Effector memory CD8-positive, alpha-beta T cell (primary cell): ENCODE data around the gene FCGR2B.
A peak's percentile ranks its signal among the peaks of the same experiment; 100 is the strongest.

Source experiments
- ATAC-seq: fragments of 150-1000 bp; cut with Tn5 transposase; replicated peaks from 2 replicates; pipeline ENCODE4 v1.10.0; 2021; ENCODE audit warnings: mild to moderate bottlenecking, moderate library complexity
- DNase-seq, 3 experiments: peaks; one replicate each; pipeline ENCODE4 v3.0.0; 2021
- H3K27ac Mint-ChIP-seq, 2 donors: one replicate each; pipeline ENCODE4 v1.8.0; 2022; ENCODE audit warnings: mild to moderate bottlenecking in 2 of 2, mixed read lengths in 2 of 2, moderate library complexity in 2 of 2
- H3K27me3 Mint-ChIP-seq, 2 donors: one replicate each; pipeline ENCODE4 v1.8.0; 2022; ENCODE audit warnings: mixed read lengths in 2 of 2
- H3K36me3 Mint-ChIP-seq: one replicate; pipeline ENCODE4 v1.8.0; 2022; ENCODE audit warnings: mild to moderate bottlenecking, moderate library complexity, mixed read lengths; ENCODE audit not compliant: insufficient read depth
- H3K4me1 Mint-ChIP-seq, 2 donors: one replicate each; pipeline ENCODE4 v1.8.0; 2022; ENCODE audit warnings: low read depth in 2 of 2, mixed read lengths in 2 of 2
- H3K4me3 Mint-ChIP-seq, 2 donors: one replicate each; pipeline ENCODE4 v1.8.0; 2022; ENCODE audit warnings: mild to moderate bottlenecking in 2 of 2, mixed read lengths in 2 of 2, moderate library complexity in 2 of 2
- H3K9me3 Mint-ChIP-seq, 2 donors: one replicate each; pipeline ENCODE4 v1.8.0; 2022; ENCODE audit warnings: mixed read lengths in 2 of 2

Gene FCGR2B

DNA sequence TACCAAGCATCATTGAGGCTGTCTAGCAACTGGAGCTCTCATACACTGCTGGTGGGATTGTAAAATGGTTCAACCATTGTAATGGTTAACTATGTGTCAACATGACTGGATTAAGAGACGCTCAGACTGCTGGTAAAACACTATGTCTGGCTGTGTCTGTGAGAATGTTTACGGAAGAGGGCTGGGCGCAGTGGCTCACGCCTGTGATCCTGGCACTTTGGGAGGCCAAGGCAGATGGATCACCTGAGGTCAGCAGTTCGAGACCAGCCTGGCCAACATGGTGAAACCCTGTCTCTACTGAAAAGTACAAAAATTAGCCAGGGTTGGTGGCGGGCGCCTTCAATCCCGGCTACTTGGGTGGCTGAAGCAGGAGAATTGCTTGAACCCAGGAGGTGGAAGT is 39.3 kb downstream of the FCGR2B start:
- Mint-ChIP-seq H3K36me3 (no peaks in the 10 kb centered on the region), H3K27me3 (peaks cover 0 to 15% of the 10 kb centered on the region in 2 donors), H3K4me3 (no peak overlapping the region), H3K9me3 (no peaks in the 10 kb centered on the region), H3K27ac (no peak overlapping the region), H3K4me1 (no peaks in the 10 kb centered on the region)
- ATAC-seq (no peak), DNase-seq (no peak)

DNA sequence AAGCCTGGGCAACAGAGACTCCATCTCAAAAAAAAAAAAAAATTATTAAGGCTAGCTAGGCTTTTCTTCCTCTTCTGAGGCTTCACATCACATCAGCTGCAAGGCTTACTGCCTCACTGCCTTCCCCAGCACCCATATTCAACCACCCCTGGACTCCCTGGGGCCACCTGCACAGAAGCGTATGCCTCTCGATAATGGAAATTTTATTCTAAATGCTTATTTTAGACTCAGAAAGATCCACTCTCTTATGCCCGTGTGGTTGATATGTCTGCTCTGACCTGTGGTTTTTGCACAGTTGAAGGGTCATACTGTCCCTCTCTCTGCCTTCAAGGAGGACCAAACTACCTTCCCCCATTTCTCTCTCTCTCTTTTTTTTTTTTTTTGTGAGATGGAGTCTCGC is 42.6 kb downstream of the FCGR2B start:
- peak; percentile 51 for ATAC-seq

DNA sequence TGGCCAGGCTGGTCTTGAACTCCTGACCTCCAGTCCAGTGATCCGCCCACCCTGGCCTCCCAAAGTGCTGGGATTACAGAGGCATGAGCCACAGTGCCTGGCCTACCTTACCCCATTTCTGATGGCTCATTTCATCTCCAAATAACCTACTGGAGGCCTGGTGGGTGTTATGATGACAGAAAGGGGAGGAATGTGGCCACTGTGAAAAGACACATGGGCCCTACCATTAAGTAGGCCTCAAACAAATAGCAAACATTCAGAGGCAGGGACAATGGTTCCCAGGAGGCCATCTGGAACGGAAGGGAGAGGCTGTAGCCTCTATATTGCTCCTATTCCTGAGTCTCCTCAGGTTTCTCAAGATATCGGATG is 43.2 kb downstream of the FCGR2B start:
- H3K9me3 Mint-ChIP-seq = no peaks in the 10 kb centered on the region
- H3K4me3 Mint-ChIP-seq = no peak overlapping the region
- DNase-seq (no peak), ATAC-seq (no peak)
- no peak overlapping the region for H3K27ac Mint-ChIP-seq
- H3K27me3 Mint-ChIP-seq = no peaks in the 10 kb centered on the region
- H3K4me1 Mint-ChIP-seq = peaks cover 0 to 3% of the 10 kb centered on the region in 2 donors
- H3K36me3 Mint-ChIP-seq = no peaks in the 10 kb centered on the region

More for the DNA sequence above, 42.6 kb downstream of the FCGR2B start:
- Mint-ChIP-seq H3K36me3 (no peaks in the 10 kb centered on the region), H3K4me1 (peaks cover 0 to 3% of the 10 kb centered on the region in 2 donors), H3K27ac (no peak overlapping the region), H3K4me3 (no peak overlapping the region), H3K27me3 (no peaks in the 10 kb centered on the region), H3K9me3 (no peaks in the 10 kb centered on the region)
- no peak for DNase-seq

DNA sequence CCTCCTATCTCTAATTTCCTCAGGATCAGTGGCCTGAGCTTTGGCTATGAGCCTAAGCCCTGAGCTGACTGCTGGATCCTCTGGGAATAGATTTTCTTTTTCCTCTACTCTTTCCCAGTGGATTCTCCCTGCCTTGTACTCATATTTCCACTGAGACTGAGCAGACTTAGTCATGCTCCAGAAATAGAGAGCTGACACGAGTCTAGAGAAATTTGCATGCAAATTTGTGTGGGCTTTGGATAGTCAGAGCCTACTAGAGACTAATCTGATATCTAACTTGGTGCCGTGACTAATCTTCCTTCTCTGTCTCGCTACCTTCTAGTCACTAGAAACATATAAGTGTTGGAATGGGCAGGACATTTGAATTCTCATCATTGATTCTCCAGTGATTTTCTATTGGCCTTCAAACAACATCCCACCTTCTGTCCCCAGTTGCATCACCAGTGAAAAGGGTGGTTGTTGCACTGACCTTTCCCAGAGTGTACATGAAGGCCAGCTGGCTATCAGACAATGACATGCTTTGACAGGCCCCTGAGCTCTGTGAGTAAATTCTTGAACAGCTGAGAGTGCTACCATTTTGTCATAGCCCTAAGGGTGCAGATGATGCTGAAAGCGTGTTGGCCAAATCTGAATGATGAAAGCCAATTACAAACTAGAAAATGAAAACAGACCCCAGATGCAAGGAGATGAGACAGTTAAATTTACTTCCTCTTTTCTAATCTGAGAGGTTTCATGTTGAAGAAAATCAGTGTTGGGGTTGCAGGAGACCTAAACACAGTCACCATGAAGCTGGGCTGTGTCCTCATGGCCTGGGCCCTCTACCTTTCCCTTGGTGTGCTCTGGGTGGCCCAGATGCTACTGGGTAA is 43.8 kb downstream of the FCGR2B start, which contains the start of gene FCRLA:
FCRLA (plus strand) TSS at position 748 of the 866 bp plus-strand sequence; CDS start at position 784, 36 bp downstream.
- DNase-seq (no peak), ATAC-seq (no peak)
- Mint-ChIP-seq H3K4me1 (peaks cover 0 to 3% of the 10 kb centered on the region in 2 donors), H3K27me3 (no peaks in the 10 kb centered on the region), H3K27ac (no peak within 1 kb of the TSS), H3K9me3 (no peaks in the 10 kb centered on the region), H3K4me3 (no peak within 1 kb of the TSS), H3K36me3 (no peaks in the 10 kb centered on the region)

GRCh38 chr1:161707503-161707902 is 44.6 kb downstream of the FCGR2B start:
- ATAC-seq = no peak
- Mint-ChIP-seq H3K36me3 (no peaks in the 10 kb centered on the region), H3K27me3 (no peaks in the 10 kb centered on the region), H3K4me1 (peaks cover 0 to 3% of the 10 kb centered on the region in 2 donors), H3K27ac (no peak overlapping the region), H3K4me3 (no peak overlapping the region), H3K9me3 (no peaks in the 10 kb centered on the region)
- no peak for DNase-seq

DNA sequence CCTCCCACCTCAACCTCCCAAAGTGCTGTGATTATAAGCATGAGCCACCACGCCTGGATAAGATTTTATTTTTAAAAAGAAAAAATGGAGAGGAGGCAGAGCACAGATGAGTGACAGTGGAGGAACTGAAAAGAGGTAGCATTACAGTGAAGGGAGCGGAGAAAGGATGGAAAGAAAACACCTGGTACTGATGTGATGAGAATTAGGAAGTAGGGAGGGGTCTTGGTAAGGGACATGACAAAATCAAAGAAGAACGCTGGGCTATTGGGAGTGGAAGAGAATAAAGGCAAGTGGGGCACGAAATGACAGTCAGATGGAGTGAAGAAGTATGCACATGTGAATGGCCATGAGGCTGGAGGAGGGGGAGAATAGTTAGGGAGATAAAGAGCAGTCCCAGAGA is 46.4 kb downstream of the FCGR2B start:
- DNase-seq = no peak
- peaks cover 0 to 3% of the 10 kb centered on the region in 2 donors for H3K4me1 Mint-ChIP-seq
- ATAC-seq = no peak
- H3K27ac Mint-ChIP-seq = no peak overlapping the region
- H3K36me3 Mint-ChIP-seq = no peaks in the 10 kb centered on the region
- no peaks in the 10 kb centered on the region for H3K9me3 Mint-ChIP-seq
- H3K4me3 Mint-ChIP-seq = no peak overlapping the region
- no peaks in the 10 kb centered on the region for H3K27me3 Mint-ChIP-seq

GRCh38 chr1:161710560-161710959 is 47.6 kb downstream of the FCGR2B start:
- no peak overlapping the region for H3K4me3 Mint-ChIP-seq
- peaks cover 0 to 6% of the 10 kb centered on the region in 2 donors for H3K27me3 Mint-ChIP-seq
- peaks cover 0 to 3% of the 10 kb centered on the region in 2 donors for H3K4me1 Mint-ChIP-seq
- no peak overlapping the region for H3K27ac Mint-ChIP-seq
- no peaks in the 10 kb centered on the region for H3K36me3 Mint-ChIP-seq
- ATAC-seq (no peak), DNase-seq (no peak)
- H3K9me3 Mint-ChIP-seq = no peaks in the 10 kb centered on the region

DNA sequence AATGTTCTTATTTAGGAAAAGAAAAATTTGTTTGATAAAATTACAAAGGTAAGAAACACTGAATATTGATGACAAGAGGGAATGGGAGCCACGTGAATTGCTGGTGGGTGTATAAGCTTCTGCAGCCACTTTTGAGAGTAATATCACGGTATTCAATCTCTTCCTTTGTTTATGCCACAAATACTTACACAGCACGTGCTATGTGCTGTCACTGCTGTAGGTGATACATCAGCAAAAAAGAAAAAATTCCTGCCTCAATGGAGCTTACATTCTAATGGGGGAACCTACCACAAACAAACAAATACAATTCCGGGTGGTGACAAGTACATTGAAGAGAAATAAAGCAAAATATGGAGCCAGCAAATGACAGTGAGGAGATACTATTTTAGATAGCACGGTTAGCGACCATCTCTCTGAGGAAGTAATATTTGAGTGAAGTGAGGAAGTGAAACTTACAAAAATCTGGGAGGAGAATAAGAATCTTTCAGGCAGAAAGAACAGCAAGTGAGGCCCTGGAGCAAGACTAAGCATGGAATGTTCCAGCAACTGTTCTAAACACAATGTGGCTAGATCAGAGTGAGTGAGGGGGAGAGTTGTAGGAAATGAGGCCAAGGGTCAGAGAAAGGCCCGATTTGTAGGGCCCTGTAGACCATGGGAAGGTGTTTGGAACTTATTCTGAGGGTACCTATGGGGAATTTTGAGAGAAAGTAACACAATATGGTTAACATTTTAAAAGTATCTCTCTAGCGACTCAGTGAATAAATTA is 55.8 kb downstream of the FCGR2B start:
- Mint-ChIP-seq H3K27me3 (peaks cover 0 to 9% of the 10 kb centered on the region in 2 donors), H3K4me3 (no peak overlapping the region), H3K27ac (no peak overlapping the region), H3K36me3 (no peaks in the 10 kb centered on the region), H3K9me3 (no peaks in the 10 kb centered on the region), H3K4me1 (peaks cover 3 to 7% of the 10 kb centered on the region in 2 donors)
- DNase-seq = no peak
- no peak for ATAC-seq

DNA sequence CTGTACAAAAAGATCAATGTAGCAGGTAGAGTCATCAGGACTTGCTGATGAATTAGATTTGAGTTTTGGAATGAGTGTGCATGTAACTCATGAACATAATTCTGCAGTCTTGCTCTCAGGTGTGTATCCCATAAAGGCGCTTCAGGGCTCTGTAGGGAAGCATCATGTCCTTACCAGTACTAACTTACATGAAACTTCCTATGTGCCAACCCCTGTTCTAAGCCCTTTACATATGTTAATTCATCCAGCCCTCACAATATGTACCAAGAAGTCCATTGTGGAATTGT is 56.3 kb downstream of the FCGR2B start:
- Mint-ChIP-seq H3K4me1 (peaks cover 7% of the 10 kb centered on the region in 2 donors), H3K27me3 (peaks cover 0 to 9% of the 10 kb centered on the region in 2 donors), H3K4me3 (no peak overlapping the region), H3K9me3 (no peaks in the 10 kb centered on the region), H3K36me3 (no peaks in the 10 kb centered on the region), H3K27ac (no peak overlapping the region)
- ATAC-seq (no peak), DNase-seq (no peak)

GRCh38 chr1:161720422-161720821 is 57.5 kb downstream of the FCGR2B start:
- Mint-ChIP-seq H3K4me3 (no peak overlapping the region), H3K9me3 (no peaks in the 10 kb centered on the region), H3K27ac (no peak overlapping the region), H3K27me3 (peaks cover 0 to 5% of the 10 kb centered on the region in 2 donors), H3K36me3 (no peaks in the 10 kb centered on the region), H3K4me1 (peaks cover 13 to 14% of the 10 kb centered on the region in 2 donors)
- DNase-seq = no peak
- ATAC-seq = no peak

GRCh38 chr1:161720956-161721737 is 58.2 kb downstream of the FCGR2B start, which contains the start of gene FCRLB:
TSS of gene FCRLB (plus strand) at chr1:161721544. CDS start at chr1:161722673, 1,129 bp downstream.
- H3K4me3 Mint-ChIP-seq = no peak within 1 kb of the TSS
- no peaks in the 10 kb centered on the region for H3K27me3 Mint-ChIP-seq
- H3K9me3 Mint-ChIP-seq = no peaks in the 10 kb centered on the region
- no peak for DNase-seq
- H3K4me1 Mint-ChIP-seq = peaks cover 20 to 22% of the 10 kb centered on the region in 2 donors
- H3K36me3 Mint-ChIP-seq = peaks cover 3% of the 10 kb centered on the region
- H3K27ac Mint-ChIP-seq = no peak within 1 kb of the TSS
- ATAC-seq = no peak

- peaks cover 21 to 23% of the 10 kb centered on the region in 2 donors for H3K4me1 Mint-ChIP-seq
- H3K27me3 Mint-ChIP-seq = no peaks in the 10 kb centered on the region
- H3K4me3 Mint-ChIP-seq = no peak overlapping the region
- no peak overlapping the region for H3K27ac Mint-ChIP-seq
- no peak for ATAC-seq
- no peaks in the 10 kb centered on the region for H3K9me3 Mint-ChIP-seq
- DNase-seq = no peak
- H3K36me3 Mint-ChIP-seq = peaks cover 4% of the 10 kb centered on the region
These were observed 58.9 kb downstream of the FCGR2B start for GRCh38 chr1:161721738-161722343.

DNA sequence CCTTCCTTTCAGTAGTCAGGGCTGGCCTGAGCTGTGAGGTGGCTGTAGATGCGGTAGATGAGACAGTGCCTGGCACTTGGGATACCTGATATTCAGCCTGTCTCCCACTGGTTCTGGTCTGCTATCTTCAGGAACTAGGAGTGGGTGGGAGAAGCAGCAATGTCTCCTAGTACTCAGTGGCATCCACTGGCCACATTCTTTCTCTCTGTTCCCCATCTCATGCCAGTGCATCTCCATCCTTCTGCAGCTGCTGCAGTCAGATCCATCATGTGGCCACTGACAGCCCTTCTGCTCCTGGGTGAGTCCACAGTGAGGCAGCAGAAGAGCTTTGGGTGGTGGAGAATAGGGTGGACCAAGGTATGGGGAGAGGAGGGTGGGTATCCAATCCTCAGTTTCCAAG is 59.5 kb downstream of the FCGR2B start:
- peaks cover 22 to 24% of the 10 kb centered on the region in 2 donors for H3K4me1 Mint-ChIP-seq
- no peak overlapping the region for H3K27ac Mint-ChIP-seq
- no peaks in the 10 kb centered on the region for H3K9me3 Mint-ChIP-seq
- H3K4me3 Mint-ChIP-seq = no peak overlapping the region
- no peaks in the 10 kb centered on the region for H3K27me3 Mint-ChIP-seq
- ATAC-seq (no peak), DNase-seq (no peak)
- H3K36me3 Mint-ChIP-seq = peaks cover 5% of the 10 kb centered on the region
